HepG2 (cell line): Measurements from ENCODE around the gene GORASP2. TPM values are rescaled to one million over a fixed set of nuclear protein-coding genes. Genes with fewer than 3 reads are reported as not detected.

Experiments used
- ADNP ChIP-seq: sonication (generic); formaldehyde crosslinking; IDR thresholded peaks from 2 replicates; pipeline ENCODE4 v1.4.0; 2020; ENCODE audit warnings: missing genetic modification reagents
- AGO2 ChIP-seq: fragments of 200-400 bp; formaldehyde crosslinking; optimal IDR thresholded peaks from 2 replicates; pipeline ENCODE3; 2017; ENCODE audit warnings: mild to moderate bottlenecking, low read depth, low read length, moderate library complexity
- CBX1 ChIP-seq: IDR thresholded peaks from one replicate; pipeline ENCODE4 v1.6.1; 2016; ENCODE audit warnings: antibody characterized with exemption, low read depth
- CHCHD3 ChIP-seq: sonication (generic); formaldehyde crosslinking; IDR thresholded peaks from 2 replicates; pipeline ENCODE4 v1.8.0; 2022; ENCODE audit warnings: mild to moderate bottlenecking, missing genetic modification reagents, moderate library complexity
- CSRNP2 ChIP-seq: sonication (generic); formaldehyde crosslinking; conservative IDR thresholded peaks from 2 replicates; pipeline ENCODE4 v1.8.0; 2022; ENCODE audit warnings: low read depth, missing genetic modification reagents
- EED ChIP-seq: sonication (generic); formaldehyde crosslinking; IDR thresholded peaks from 2 replicates; pipeline ENCODE4 v1.5.0; 2020; ENCODE audit warnings: mild to moderate bottlenecking, missing genetic modification reagents
- ELF1 ChIP-seq: sonication (generic); formaldehyde crosslinking; IDR thresholded peaks from 2 replicates; pipeline ENCODE4 v1.4.0; 2020; ENCODE audit warnings: missing genetic modification reagents
- ELF4 ChIP-seq: sonication (generic); formaldehyde crosslinking; IDR thresholded peaks from 2 replicates; pipeline ENCODE4 v1.5.0; 2020; ENCODE audit warnings: missing genetic modification reagents, mild to moderate bottlenecking, moderate library complexity, borderline replicate concordance
- FOSL1 ChIP-seq: sonication (generic); formaldehyde crosslinking; IDR thresholded peaks from 2 replicates; pipeline ENCODE4 v1.9.0; 2021; ENCODE audit warnings: missing genetic modification reagents, borderline replicate concordance
- HDAC6 ChIP-seq: fragments of 200-600 bp; sonication (generic); IDR thresholded peaks from 2 replicates; pipeline ENCODE4 v1.7.0; 2017; ENCODE audit warnings: mild to moderate bottlenecking, antibody characterized with exemption, low read length, low read depth
- HMG20A ChIP-seq: IDR thresholded peaks from 2 replicates; pipeline ENCODE4 v1.6.1; 2016; ENCODE audit warnings: borderline replicate concordance
- KDM5B ChIP-seq: sonication (generic); formaldehyde crosslinking; IDR thresholded peaks from 2 replicates; pipeline ENCODE4 v1.4.0; 2020; ENCODE audit warnings: missing genetic modification reagents, mild to moderate bottlenecking, borderline replicate concordance
- KLF12 ChIP-seq: sonication (generic); formaldehyde crosslinking; IDR thresholded peaks from 2 replicates; pipeline ENCODE4 v1.4.0; 2020; ENCODE audit warnings: missing genetic modification reagents, borderline replicate concordance
- MED1 ChIP-seq: sonication (generic); formaldehyde crosslinking; IDR thresholded peaks from 2 replicates; pipeline ENCODE4 v1.4.0; 2020; ENCODE audit warnings: missing genetic modification reagents
- PRDM15 ChIP-seq: sonication (generic); formaldehyde crosslinking; IDR thresholded peaks from 2 replicates; pipeline ENCODE4 v1.4.0; 2020; ENCODE audit warnings: missing genetic modification reagents
- RBAK ChIP-seq: sonication (generic); formaldehyde crosslinking; IDR thresholded peaks from 2 replicates; pipeline ENCODE4 v1.5.1; 2020; ENCODE audit warnings: mild to moderate bottlenecking, missing genetic modification reagents
- RXRB ChIP-seq: IDR thresholded peaks from 2 replicates; pipeline ENCODE4 v1.6.1; 2016; ENCODE audit warnings: borderline replicate concordance, missing genetic modification reagents, missing compliant biosample characterization
- TAF1 ChIP-seq: sonication (generic); formaldehyde crosslinking; IDR thresholded peaks from 2 replicates; pipeline ENCODE4 v1.4.0; 2020; ENCODE audit warnings: missing genetic modification reagents
- XRCC5 ChIP-seq: fragments of 200-400 bp; formaldehyde crosslinking; optimal IDR thresholded peaks from 2 replicates; pipeline ENCODE3; 2017; ENCODE audit warnings: mild to moderate bottlenecking, low read length
- ZFP36L2 ChIP-seq: sonication (generic); formaldehyde crosslinking; IDR thresholded peaks from 2 replicates; pipeline ENCODE4 v1.4.0; 2020; ENCODE audit warnings: missing genetic modification reagents
- ZFYVE20 ChIP-seq: sonication (generic); formaldehyde crosslinking; IDR thresholded peaks from 2 replicates; pipeline ENCODE4 v1.8.0; 2023; ENCODE audit warnings: low read depth, mild to moderate bottlenecking, moderate library complexity, missing genetic modification reagents, borderline replicate concordance
- ZNF10 ChIP-seq: sonication (generic); formaldehyde crosslinking; IDR thresholded peaks from 2 replicates; pipeline ENCODE4 v1.4.0; 2020; ENCODE audit warnings: mild to moderate bottlenecking, low read depth, missing genetic modification reagents, borderline replicate concordance
- ZNF224 ChIP-seq: sonication (generic); formaldehyde crosslinking; IDR thresholded peaks from 2 replicates; pipeline ENCODE4 v1.5.0; 2020; ENCODE audit warnings: mild to moderate bottlenecking, missing genetic modification reagents
- ZNF569 ChIP-seq: sonication (generic); formaldehyde crosslinking; IDR thresholded peaks from 2 replicates; pipeline ENCODE4 v1.5.0; 2020; ENCODE audit warnings: mild to moderate bottlenecking, missing genetic modification reagents, moderate library complexity, borderline replicate concordance
- ZSCAN12 ChIP-seq: sonication (generic); formaldehyde crosslinking; IDR thresholded peaks from 2 replicates; pipeline ENCODE4 v1.9.0; 2021; ENCODE audit warnings: mild to moderate bottlenecking, missing genetic modification reagents
- ZSCAN22 ChIP-seq: sonication (generic); formaldehyde crosslinking; IDR thresholded peaks from 2 replicates; pipeline ENCODE4 v1.4.0; 2020; ENCODE audit warnings: mild to moderate bottlenecking, missing genetic modification reagents
- polyA plus RNA-seq, 8 experiments: library from polyadenylated mRNA; depleted of rRNA in 3 of 8; stranded (reverse) in 7 of 8; unstranded in 1 of 8; fragments of >200 nt; fragmentation: Illumina TruSeq in 4 of 8; extraction: Trizol in 4 of 8; gene quantifications; 2 replicates each; pipeline versions ENCODE4 v1.2.1 to v1.2.3, GENCODE V29; 2011 to 2016; ENCODE audit warnings: low read depth in 4 of 8, missing spikeins in 1 of 8, mixed read lengths in 1 of 8; ENCODE audit not compliant: insufficient read depth in 1 of 8
- total RNA-seq, 5 experiments: library from RNA; depleted of rRNA; stranded (reverse); fragments of >200 nt; fragmentation: Illumina TruSeq; extraction: Trizol; gene quantifications; 2 replicates each; pipeline ENCODE4 v1.2.3, GENCODE V29; 2016; ENCODE audit warnings: low read depth in 1 of 5

GORASP2 gene
- total and polyA plus RNA-seq, 2 of the 13 experiments (the other 11 are each of a cell fraction or from before 2014, with no cell fraction given), result 103 to 239 TPM

GRCh38 chr2:170928824-170929685 is at the start of gene GORASP2 (continued):
- TF ChIP-seq ZSCAN22 (CRISPR knock-in tag) (peak; percentile 9; the same call in 1 of the 2 replicates), ADNP (no peak; the same call in 1 of the 2 replicates), KLF12 (CRISPR knock-in tag) (peak; percentile 20; the same call in 1 of the 2 replicates), PRDM15 (CRISPR knock-in tag) (0 out of 2 replicates have a peak, but pooled peaks have one; percentile 21), ZNF224 (CRISPR knock-in tag) (peak; percentile 45; the same call in 1 of the 2 replicates), AGO2 (peak; percentile 95), RXRB (CRISPR knock-in tag) (peak; percentile 74), ZNF10 (CRISPR knock-in tag) (no peak), CSRNP2 (peak; percentile 94), HMG20A (CRISPR knock-in tag) (peak; percentile 55; the same call in 1 of the 2 replicates), TAF1 (CRISPR knock-in tag) (peak; percentile 95), ZFP36L2 (CRISPR knock-in tag) (no peak), ZSCAN12 (peak; percentile 44; the same call in 1 of the 2 replicates), EED (no peak; the same call in none of the 2 replicates), MED1 (CRISPR knock-in tag) (peak; percentile 95), ELF4 (no peak), HDAC6 (no peak), ELF1 (CRISPR knock-in tag) (peak; percentile 73), CHCHD3 (CRISPR knock-in tag) (no peak), ZFYVE20 (CRISPR knock-in tag) (no peak), KDM5B (peak; percentile 95), XRCC5 (peak; percentile 100), RBAK (no peak), CBX1 (peak; percentile 99), FOSL1 (CRISPR knock-in tag) (no peak), ZNF569 (CRISPR knock-in tag) (no peak)
